H1 (cell line): ENCODE data around the gene PRR5L. TPM values are rescaled to one million over a fixed set of nuclear protein-coding genes. Genes with fewer than 3 reads are reported as not detected.

Source experiments
- CHD1 ChIP-seq: IDR thresholded peaks from 2 replicates; pipeline ENCODE4 v1.6.1; 2012; ENCODE audit warnings: low read depth, low read length, improper control_type of control experiment
- CTBP2 ChIP-seq: IDR thresholded peaks from 2 replicates; pipeline ENCODE4 v1.7.0; 2011; ENCODE audit warnings: borderline replicate concordance, mild to moderate bottlenecking, moderate library complexity, mixed read lengths, low read length; ENCODE audit not compliant: insufficient read depth, insufficient read length
- CTCF ChIP-seq, 3 experiments: IDR thresholded peaks; 1 replicate in 2 of 3; 2 replicates in 1 of 3; pipeline versions ENCODE4 v1.5.1 to v1.6.1; 2011; ENCODE audit warnings: low read length in 3 of 3, mild to moderate bottlenecking in 3 of 3, inconsistent platforms in 2 of 3, low read depth in 1 of 3, moderate library complexity in 1 of 3; ENCODE audit not compliant: insufficient read depth in 1 of 3; ENCODE audit errors: control extremely low read depth in 1 of 3
- GABPA ChIP-seq: IDR thresholded peaks from 2 replicates; pipeline ENCODE4 v1.6.1; 2011; ENCODE audit warnings: mild to moderate bottlenecking, low read length, moderate library complexity, borderline replicate concordance; ENCODE audit not compliant: insufficient read depth
- KDM4A ChIP-seq: IDR thresholded peaks from one replicate; pipeline ENCODE4 v1.7.1; 2012; ENCODE audit warnings: low read depth, mild to moderate bottlenecking, moderate library complexity, low read length, inconsistent platforms; ENCODE audit not compliant: severe bottlenecking
- SIX5 ChIP-seq: IDR thresholded peaks from 2 replicates; pipeline ENCODE4 v1.6.1; 2011; ENCODE audit warnings: mild to moderate bottlenecking, low read depth, low read length
- SP2 ChIP-seq: IDR thresholded peaks from 2 replicates; pipeline ENCODE4 v1.6.1; 2012; ENCODE audit warnings: mild to moderate bottlenecking, low read length, inconsistent platforms
- polyA plus RNA-seq, 7 experiments: library from polyadenylated mRNA; depleted of rRNA in 3 of 7; stranded (reverse) in 5 of 7; unstranded in 2 of 7; fragments of >200 nt in 5 of 7; fragments of 200-250 nt in 2 of 7; gene quantifications; 1 replicate in 5 of 7; 2 replicates in 1 of 7; 4 replicates in 1 of 7; pipeline versions ENCODE4 v1.2.1 to v1.2.3, GENCODE V29; 2011 to 2013; ENCODE audit warnings: missing spikeins in 2 of 7, mixed read lengths in 2 of 7
- total RNA-seq: library from RNA; stranded (reverse); fragmentation: NEBNext Ultra II Directional; extraction: Animal tissue kit (Norgen Biotek cat#: 25700); gene quantifications from 2 replicates; pipeline ENCODE4 v1.2.1, GENCODE V29; 2021
- TF ChIP-seq, protein P1 (sequence below): fragments of 300-600 bp; sonication (generic); IDR thresholded peaks from 2 replicates; pipeline ENCODE4 v1.7.1; 2012; ENCODE audit warnings: low read length, moderate library complexity, mild to moderate bottlenecking, inconsistent platforms; ENCODE audit not compliant: insufficient replicate concordance

Gene PRR5L
- total and polyA plus RNA-seq, 2 of the 8 experiments (the other 6 are each of a cell fraction or from before 2014, with no cell fraction given), result 6.6 to 10.1 TPM

DNA sequence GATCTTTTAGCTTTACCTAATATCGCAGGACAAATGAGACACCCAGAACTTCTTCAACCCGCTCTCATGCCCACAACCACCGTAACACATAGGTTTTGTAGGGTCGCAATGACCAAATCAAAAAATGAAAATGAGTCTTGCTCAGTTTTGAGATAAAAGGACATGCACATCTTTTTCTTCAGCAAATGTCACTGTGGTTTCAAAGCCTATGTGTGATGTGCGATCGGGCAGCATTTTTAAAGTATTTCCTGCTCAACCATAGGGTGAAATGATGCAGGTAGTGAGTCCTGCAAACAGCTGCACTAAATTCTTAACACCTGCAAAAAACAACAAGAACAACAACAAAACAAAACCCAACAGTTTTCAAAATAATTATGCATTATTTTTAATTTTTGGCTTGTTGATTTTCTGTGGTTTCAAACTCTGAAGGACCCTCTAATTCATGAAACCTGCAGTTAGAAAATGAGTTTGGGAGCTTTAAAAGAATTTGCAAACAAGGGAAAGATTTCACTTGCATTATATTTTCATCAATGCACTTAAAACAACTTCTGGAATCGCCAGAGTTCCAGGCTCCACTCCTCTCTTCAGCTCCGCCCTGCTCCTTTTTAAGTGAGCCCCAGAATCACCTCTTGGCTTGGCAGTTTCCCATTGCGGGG lies 79.4 kb downstream of the PRR5L start (continued):
- TF ChIP-seq, protein P1, sequence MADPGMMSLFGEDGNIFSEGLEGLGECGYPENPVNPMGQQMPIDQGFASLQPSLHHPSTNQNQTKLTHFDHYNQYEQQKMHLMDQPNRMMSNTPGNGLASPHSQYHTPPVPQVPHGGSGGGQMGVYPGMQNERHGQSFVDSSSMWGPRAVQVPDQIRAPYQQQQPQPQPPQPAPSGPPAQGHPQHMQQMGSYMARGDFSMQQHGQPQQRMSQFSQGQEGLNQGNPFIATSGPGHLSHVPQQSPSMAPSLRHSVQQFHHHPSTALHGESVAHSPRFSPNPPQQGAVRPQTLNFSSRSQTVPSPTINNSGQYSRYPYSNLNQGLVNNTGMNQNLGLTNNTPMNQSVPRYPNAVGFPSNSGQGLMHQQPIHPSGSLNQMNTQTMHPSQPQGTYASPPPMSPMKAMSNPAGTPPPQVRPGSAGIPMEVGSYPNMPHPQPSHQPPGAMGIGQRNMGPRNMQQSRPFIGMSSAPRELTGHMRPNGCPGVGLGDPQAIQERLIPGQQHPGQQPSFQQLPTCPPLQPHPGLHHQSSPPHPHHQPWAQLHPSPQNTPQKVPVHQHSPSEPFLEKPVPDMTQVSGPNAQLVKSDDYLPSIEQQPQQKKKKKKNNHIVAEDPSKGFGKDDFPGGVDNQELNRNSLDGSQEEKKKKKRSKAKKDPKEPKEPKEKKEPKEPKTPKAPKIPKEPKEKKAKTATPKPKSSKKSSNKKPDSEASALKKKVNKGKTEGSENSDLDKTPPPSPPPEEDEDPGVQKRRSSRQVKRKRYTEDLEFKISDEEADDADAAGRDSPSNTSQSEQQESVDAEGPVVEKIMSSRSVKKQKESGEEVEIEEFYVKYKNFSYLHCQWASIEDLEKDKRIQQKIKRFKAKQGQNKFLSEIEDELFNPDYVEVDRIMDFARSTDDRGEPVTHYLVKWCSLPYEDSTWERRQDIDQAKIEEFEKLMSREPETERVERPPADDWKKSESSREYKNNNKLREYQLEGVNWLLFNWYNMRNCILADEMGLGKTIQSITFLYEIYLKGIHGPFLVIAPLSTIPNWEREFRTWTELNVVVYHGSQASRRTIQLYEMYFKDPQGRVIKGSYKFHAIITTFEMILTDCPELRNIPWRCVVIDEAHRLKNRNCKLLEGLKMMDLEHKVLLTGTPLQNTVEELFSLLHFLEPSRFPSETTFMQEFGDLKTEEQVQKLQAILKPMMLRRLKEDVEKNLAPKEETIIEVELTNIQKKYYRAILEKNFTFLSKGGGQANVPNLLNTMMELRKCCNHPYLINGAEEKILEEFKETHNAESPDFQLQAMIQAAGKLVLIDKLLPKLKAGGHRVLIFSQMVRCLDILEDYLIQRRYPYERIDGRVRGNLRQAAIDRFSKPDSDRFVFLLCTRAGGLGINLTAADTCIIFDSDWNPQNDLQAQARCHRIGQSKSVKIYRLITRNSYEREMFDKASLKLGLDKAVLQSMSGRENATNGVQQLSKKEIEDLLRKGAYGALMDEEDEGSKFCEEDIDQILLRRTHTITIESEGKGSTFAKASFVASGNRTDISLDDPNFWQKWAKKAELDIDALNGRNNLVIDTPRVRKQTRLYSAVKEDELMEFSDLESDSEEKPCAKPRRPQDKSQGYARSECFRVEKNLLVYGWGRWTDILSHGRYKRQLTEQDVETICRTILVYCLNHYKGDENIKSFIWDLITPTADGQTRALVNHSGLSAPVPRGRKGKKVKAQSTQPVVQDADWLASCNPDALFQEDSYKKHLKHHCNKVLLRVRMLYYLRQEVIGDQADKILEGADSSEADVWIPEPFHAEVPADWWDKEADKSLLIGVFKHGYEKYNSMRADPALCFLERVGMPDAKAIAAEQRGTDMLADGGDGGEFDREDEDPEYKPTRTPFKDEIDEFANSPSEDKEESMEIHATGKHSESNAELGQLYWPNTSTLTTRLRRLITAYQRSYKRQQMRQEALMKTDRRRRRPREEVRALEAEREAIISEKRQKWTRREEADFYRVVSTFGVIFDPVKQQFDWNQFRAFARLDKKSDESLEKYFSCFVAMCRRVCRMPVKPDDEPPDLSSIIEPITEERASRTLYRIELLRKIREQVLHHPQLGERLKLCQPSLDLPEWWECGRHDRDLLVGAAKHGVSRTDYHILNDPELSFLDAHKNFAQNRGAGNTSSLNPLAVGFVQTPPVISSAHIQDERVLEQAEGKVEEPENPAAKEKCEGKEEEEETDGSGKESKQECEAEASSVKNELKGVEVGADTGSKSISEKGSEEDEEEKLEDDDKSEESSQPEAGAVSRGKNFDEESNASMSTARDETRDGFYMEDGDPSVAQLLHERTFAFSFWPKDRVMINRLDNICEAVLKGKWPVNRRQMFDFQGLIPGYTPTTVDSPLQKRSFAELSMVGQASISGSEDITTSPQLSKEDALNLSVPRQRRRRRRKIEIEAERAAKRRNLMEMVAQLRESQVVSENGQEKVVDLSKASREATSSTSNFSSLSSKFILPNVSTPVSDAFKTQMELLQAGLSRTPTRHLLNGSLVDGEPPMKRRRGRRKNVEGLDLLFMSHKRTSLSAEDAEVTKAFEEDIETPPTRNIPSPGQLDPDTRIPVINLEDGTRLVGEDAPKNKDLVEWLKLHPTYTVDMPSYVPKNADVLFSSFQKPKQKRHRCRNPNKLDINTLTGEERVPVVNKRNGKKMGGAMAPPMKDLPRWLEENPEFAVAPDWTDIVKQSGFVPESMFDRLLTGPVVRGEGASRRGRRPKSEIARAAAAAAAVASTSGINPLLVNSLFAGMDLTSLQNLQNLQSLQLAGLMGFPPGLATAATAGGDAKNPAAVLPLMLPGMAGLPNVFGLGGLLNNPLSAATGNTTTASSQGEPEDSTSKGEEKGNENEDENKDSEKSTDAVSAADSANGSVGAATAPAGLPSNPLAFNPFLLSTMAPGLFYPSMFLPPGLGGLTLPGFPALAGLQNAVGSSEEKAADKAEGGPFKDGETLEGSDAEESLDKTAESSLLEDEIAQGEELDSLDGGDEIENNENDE, result no peak
- TF ChIP-seq SP2 (no peak), CTBP2 (no peak), KDM4A (no peak), CTCF (IDR thresholded peaks at IDR 0.05; ENCODE audit: control extremely low read depth in 1 of 3, insufficient read depth in 1 of 3, low read depth in 1 of 3, low read length in 3 of 3) (no peak), CHD1 (no peak), GABPA (no peak), SIX5 (no peak)
